Skeletal muscle tissue (tissue), 4 donors: ENCODE results near the gene CDH23. TPM values are rescaled to one million over a fixed set of nuclear protein-coding genes. Genes with fewer than 3 reads are reported as not detected.

Experiments used
- H3K27ac ChIP-seq: one replicate; pipeline ENCODE4 v1.7.0; 2013; ENCODE audit warnings: mild to moderate bottlenecking, low read depth, low read length, inconsistent platforms
- H3K27me3 ChIP-seq, 3 donors: one replicate each; pipeline ENCODE4 v1.7.0; 2013; ENCODE audit warnings: low read length in 3 of 3; ENCODE audit not compliant: control insufficient read depth in 3 of 3, insufficient read depth in 3 of 3
- H3K36me3 ChIP-seq, 3 donors: one replicate each; pipeline ENCODE4 v1.7.0; 2013; ENCODE audit warnings: low read length in 3 of 3; ENCODE audit not compliant: control insufficient read depth in 3 of 3, insufficient read depth in 3 of 3
- H3K4me1 ChIP-seq, 3 donors: one replicate each; pipeline ENCODE4 v1.7.0; 2013; ENCODE audit warnings: low read length in 3 of 3, mild to moderate bottlenecking in 3 of 3; ENCODE audit not compliant: control insufficient read depth in 3 of 3, insufficient read depth in 3 of 3
- H3K4me3 ChIP-seq, 3 donors: one replicate each; pipeline ENCODE4 v1.7.0; 2013; ENCODE audit warnings: low read length in 3 of 3
- H3K9ac ChIP-seq, 3 donors: one replicate each; pipeline ENCODE4 v1.7.0; 2013; ENCODE audit warnings: low read length in 3 of 3, mild to moderate bottlenecking in 3 of 3, moderate library complexity in 2 of 3, low read depth in 1 of 3
- H3K9me3 ChIP-seq, 3 donors: one replicate each; pipeline ENCODE4 v1.7.0; 2013; ENCODE audit warnings: low read length in 3 of 3; ENCODE audit not compliant: control insufficient read depth in 3 of 3
- total RNA-seq: library from RNA; depleted of rRNA; stranded (reverse); fragments of >200 nt; gene quantifications from one replicate; pipeline ENCODE4 v1.2.3, GENCODE V29; 2014
- donor health status: Osteomylitis.

CDH23 gene
- total RNA-seq, 1 donor from 2014 or later = 3.7 TPM

DNA sequence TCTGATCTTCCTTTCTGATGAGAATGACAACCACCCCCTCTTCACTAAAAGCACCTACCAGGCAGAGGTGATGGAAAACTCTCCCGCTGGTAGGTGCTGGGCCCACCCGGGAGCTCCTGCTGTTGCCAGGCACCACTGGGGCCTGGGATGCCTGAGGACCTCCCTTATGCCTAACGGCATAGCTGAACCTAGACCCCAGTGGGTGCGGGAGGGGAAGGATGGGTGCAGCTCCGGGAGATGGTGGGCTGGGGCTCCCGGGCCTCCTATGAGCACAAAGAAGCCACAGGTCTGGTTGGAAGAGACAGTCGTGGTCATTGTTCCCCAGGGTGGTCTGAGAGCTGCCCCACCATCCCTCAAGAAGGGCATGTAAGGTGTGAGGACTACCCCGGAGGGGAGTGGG lies 392.2 kb downstream of the CDH23 start:
- Histone ChIP-seq H3K9ac (no peak overlapping the region), H3K27me3 (no peaks in the 10 kb centered on the region), H3K27ac (no peak overlapping the region), H3K4me1 (no peaks in the 10 kb centered on the region), H3K36me3 (no peaks in the 10 kb centered on the region), H3K9me3 (no peaks in the 10 kb centered on the region), H3K4me3 (no peak overlapping the region)

DNA sequence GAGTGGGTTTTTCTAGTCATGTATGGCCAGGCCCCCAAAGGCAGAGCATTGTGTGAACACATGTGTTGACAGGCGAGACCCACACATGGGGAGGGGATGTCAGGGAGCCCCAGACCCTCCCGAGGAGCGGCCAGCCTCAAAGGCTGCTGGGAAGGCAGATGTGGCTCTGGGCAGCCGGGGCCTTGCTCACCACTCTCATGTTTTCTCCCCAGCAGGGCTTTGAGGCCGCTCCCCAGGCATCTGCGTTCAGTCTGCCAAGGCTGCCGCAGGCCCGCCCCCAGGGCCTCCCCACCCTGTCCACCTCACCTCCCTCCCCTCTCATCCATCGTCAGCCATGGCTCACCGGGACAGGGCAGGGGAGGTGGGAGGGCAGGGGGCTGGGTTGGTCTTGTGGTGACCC lies 393.2 kb downstream of the CDH23 start:
- Histone ChIP-seq H3K9ac (no peak overlapping the region), H3K27me3 (no peaks in the 10 kb centered on the region), H3K36me3 (no peaks in the 10 kb centered on the region), H3K4me1 (no peaks in the 10 kb centered on the region), H3K27ac (no peak overlapping the region), H3K9me3 (no peaks in the 10 kb centered on the region), H3K4me3 (no peak overlapping the region)

DNA sequence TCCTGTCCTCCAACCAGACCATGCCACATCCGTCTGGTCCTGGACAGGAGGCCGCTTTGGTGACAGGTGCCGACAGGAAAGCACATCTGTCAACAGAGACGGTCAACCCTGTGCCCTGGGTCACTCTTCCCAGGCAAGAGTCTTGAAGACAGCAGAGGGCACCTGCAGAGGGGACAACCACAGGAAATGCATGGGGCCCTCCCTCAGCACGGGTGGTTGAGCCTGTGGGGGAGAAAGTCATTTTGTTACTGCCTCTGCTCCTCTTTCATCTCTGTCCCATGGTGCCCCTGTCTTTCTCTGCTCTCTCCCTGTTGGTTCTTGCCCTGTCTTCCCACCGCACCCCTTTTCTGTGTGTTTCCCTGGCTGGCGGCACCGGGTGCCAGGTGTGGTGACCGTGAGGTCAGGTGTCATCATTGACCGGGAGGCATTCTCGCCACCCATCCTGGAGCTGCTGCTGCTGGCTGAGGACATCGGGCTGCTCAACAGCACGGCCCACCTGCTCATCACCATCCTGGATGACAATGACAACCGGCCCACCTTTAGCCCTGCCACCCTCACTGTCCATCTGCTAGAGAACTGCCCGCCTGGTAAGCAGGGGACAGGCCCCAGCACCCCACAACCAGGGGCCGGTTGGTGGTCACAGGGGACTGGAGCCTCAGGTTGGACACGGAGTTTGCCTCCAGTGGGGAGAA lies 394.2 kb downstream of the CDH23 start:
- no peak overlapping the region for H3K9ac ChIP-seq
- H3K4me1 ChIP-seq = no peaks in the 10 kb centered on the region
- H3K27ac ChIP-seq = no peak overlapping the region
- no peaks in the 10 kb centered on the region for H3K27me3 ChIP-seq
- H3K4me3 ChIP-seq = no peak overlapping the region
- H3K9me3 ChIP-seq = no peaks in the 10 kb centered on the region
- no peaks in the 10 kb centered on the region for H3K36me3 ChIP-seq

DNA sequence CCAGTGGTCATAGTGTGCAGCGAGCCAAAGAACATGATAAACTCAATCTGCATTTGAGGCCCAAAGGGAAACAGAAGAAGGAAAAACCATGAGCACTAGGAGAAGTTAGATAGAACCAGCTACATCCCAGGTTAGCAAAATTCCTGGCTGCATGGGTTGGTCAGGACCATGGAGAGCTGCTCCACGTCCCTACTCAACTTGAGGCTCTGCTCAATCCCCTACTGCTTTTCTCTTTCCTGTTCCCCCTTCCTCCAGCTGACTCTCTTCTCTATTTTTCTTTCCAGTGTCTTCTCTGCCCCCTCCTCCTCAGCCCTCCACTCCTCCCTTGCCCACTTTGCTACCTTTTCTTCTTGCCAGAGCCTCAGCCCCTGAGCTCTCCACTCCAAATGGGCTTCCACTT lies 398.5 kb downstream of the CDH23 start:
- H3K9me3 ChIP-seq = no peaks in the 10 kb centered on the region

DNA sequence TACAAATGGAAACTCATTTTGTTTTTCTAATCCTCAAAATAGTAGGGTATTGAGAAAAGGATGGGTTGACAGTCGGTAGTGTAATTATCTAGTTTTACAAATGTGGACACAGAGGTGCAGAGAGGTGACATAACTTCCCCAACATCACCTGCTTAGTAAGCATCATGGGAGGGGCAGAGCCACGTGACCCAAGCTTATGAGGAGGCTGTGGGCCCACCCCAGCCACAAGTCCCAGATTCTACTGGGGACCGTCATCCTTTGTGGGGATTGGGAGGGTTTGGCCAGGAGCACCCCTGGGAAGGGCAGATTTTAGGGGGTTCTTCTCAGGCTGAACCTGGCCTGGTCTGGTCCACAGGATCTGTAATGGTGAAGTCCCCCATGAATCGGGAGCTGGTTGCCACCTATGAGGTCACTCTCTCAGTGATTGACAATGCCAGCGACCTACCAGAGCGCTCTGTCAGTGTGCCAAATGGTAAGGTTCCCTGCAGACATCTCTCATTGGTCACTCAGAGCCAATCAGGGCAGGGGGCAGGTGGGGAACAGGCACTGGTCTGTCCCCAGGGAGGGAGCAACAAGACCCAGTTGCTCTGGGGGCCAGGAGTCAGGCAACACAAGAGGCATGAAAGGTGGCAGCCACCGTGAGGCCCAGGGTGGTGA lies 400.2 kb downstream of the CDH23 start:
- Histone ChIP-seq H3K4me3 (no peak overlapping the region), H3K9ac (no peak overlapping the region), H3K4me1 (peaks cover 0 to 4% (median 0%) of the 10 kb centered on the region in 3 donors), H3K9me3 (no peaks in the 10 kb centered on the region), H3K27me3 (no peaks in the 10 kb centered on the region), H3K27ac (no peak overlapping the region), H3K36me3 (no peaks in the 10 kb centered on the region)

More for the DNA sequence above, 398.5 kb downstream of the CDH23 start:
- no peak overlapping the region for H3K27ac ChIP-seq
- H3K27me3 ChIP-seq = no peaks in the 10 kb centered on the region
- peaks cover 0 to 4% (median 0%) of the 10 kb centered on the region in 3 donors for H3K4me1 ChIP-seq
- H3K9ac ChIP-seq = no peak overlapping the region
- no peak overlapping the region for H3K4me3 ChIP-seq
- no peaks in the 10 kb centered on the region for H3K36me3 ChIP-seq

DNA sequence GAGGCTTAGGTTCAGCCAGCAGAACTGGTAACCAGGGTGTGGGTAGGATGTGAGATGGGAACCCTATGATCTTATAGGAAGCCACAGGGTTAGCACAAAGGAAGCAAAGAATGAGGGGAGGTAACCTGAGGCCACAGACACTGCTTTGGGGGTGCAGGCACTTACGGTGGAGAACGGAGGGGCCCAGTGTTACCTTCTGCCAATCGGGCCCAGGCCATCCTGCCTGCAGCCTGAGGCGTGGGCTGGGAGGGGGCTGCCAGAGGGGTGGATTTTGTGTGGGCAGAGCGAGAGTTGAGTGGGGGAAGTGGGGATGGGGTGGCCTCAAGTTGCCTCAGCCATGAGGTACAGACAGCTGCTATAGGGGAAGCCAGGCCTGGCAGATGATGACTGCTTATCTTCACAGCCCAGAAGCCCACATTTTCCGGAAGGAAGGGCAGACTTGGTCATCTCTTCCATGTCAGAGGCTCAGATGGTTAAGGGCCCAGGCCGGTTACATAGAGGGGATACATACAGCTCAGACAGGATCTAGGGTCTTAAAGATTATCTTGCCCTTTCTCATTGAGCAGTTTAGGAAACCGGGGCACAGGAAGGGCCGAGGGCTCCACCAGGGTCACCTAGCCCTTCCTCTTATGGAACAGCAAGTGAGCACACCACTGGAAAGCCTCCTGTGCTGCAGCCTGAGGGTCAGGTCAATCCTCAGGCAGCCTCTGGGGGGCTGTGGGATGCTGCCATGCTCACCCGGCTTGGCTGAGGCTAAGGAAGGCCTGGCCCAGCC lies 401.0 kb downstream of the CDH23 start:
- H3K4me1 ChIP-seq = peaks cover 0 to 4% (median 0%) of the 10 kb centered on the region in 3 donors
- H3K27me3 ChIP-seq = no peaks in the 10 kb centered on the region
- H3K9me3 ChIP-seq = no peaks in the 10 kb centered on the region
- no peak overlapping the region for H3K4me3 ChIP-seq
- no peak overlapping the region for H3K27ac ChIP-seq
- H3K36me3 ChIP-seq = no peaks in the 10 kb centered on the region
- H3K9ac ChIP-seq = no peak overlapping the region

DNA sequence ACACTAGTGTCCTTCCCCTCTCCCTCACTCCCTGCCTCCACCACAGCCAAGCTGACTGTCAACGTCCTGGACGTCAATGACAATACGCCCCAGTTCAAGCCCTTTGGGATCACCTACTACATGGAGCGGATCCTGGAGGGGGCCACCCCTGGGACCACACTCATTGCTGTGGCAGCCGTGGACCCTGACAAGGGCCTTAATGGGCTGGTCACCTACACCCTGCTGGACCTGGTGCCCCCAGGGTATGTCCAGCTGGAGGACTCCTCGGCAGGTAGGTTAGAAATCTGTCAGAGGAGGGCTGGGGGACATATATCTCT lies 401.5 kb downstream of the CDH23 start:
- H3K9me3 ChIP-seq = no peaks in the 10 kb centered on the region
- no peaks in the 10 kb centered on the region for H3K27me3 ChIP-seq
- H3K36me3 ChIP-seq = no peaks in the 10 kb centered on the region
- no peak overlapping the region for H3K9ac ChIP-seq
- no peak overlapping the region for H3K4me3 ChIP-seq
- H3K4me1 ChIP-seq = peaks cover 0 to 4% (median 0%) of the 10 kb centered on the region in 3 donors
- no peak overlapping the region for H3K27ac ChIP-seq

DNA sequence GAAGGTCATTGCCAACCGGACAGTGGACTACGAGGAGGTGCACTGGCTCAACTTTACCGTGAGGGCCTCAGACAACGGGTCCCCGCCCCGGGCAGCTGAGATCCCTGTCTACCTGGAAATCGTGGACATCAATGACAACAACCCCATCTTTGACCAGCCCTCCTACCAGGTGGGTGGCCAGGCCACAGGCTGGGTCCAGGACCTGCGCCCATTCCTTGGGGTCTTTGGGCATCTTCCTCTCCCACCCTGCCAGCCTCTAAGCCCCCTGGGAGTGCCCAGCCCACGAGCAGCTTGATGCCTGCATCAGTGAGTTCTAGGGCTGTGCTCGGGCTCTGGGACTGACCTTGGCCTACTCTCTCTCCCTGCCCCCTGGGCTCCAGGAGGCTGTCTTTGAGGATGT lies 402.4 kb downstream of the CDH23 start:
- Histone ChIP-seq H3K9ac (no peak overlapping the region), H3K4me1 (peaks cover 0 to 4% (median 0%) of the 10 kb centered on the region in 3 donors), H3K27ac (no peak overlapping the region), H3K27me3 (no peaks in the 10 kb centered on the region), H3K36me3 (no peaks in the 10 kb centered on the region), H3K9me3 (no peaks in the 10 kb centered on the region), H3K4me3 (no peak overlapping the region)

DNA sequence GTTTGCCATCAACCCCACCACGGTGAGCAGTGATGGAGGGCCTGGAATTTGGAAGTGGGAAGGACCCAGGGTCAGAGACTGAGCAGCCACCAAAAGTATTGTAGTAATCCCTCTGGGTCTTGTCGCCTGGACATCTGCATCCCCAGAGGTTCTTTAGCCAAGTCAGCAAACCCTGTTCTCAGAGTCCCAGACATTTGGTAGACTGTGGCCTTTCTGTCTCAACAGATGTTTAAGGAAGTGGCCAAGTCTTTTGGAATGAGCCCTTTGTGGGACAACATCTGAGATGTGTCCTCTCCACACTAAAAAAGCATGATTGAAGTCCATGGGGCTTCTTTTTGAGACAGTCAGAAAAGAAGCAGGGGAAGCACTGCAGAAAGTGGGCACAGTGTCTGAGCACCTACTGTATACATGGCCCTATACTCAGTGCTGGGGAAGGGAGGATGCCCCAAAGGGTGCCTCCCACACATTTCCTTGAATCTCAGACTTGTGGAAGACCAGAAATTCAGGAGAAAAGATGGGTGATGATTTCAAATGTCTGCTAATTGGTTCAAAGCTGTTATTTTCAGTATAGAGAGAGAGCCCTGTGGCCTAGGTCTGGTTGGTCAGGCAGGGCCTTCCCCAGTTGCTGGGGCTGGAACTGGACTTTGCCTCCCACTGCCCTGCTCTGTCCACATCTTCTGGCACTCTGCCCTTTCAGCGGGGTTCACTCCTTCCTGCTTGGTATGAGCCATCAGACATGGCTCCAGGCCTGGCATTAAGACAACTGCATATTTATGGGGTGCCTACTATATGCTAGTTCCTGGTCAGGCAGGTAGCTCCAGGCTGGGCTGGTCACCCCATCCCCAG lies 403.1 kb downstream of the CDH23 start:
- H3K27ac ChIP-seq = no peak overlapping the region
- H3K27me3 ChIP-seq = no peaks in the 10 kb centered on the region
- peaks cover 0 to 4% (median 0%) of the 10 kb centered on the region in 3 donors for H3K4me1 ChIP-seq
- no peak overlapping the region for H3K4me3 ChIP-seq
- no peak overlapping the region for H3K9ac ChIP-seq
- no peaks in the 10 kb centered on the region for H3K9me3 ChIP-seq
- H3K36me3 ChIP-seq = no peaks in the 10 kb centered on the region
